GM12873 (cell line): Measurements from ENCODE around the gene EIF6.

ENCODE experiments used
- TF ChIP-seq, protein P1 (sequence below): IDR thresholded peaks from 2 replicates; pipeline ENCODE4 v1.5.1; 2012; ENCODE audit warnings: low read depth, mild to moderate bottlenecking, moderate library complexity, low read length, control low read depth; ENCODE audit not compliant: insufficient read depth; ENCODE audit errors: missing control alignments

The EIF6 gene

DNA sequence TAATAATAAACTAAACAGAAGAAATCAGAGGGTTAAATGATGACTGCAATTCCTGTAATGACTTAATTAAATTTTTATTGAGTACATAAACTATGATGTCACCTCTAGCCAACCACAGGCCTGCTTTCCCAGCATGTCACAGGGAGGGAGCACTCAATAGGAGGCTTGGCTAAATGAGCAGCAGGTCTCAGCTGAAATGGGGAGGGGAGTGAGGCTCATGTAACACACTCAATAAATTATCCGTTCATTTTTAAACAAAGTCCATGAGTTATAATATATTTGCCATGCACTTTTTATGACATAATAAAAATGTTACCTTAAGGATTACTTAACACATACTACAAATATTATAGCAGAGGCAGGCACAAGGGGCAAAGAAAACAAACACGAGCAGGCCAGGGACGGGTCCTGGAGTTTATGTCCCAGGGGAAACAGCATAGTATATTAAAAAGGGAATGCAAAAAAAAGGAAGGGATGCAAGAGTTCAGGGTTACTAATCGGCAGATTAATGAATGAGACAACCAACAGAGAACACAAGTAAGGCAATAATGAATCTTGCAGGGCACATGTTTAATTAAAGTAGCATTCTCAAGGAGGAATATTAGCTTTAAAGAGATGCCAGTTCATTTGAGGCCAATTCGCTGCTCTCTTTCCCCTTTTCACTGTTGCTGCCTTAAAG, 34.8 kb upstream of the EIF6 start:
- TF ChIP-seq, protein P1, sequence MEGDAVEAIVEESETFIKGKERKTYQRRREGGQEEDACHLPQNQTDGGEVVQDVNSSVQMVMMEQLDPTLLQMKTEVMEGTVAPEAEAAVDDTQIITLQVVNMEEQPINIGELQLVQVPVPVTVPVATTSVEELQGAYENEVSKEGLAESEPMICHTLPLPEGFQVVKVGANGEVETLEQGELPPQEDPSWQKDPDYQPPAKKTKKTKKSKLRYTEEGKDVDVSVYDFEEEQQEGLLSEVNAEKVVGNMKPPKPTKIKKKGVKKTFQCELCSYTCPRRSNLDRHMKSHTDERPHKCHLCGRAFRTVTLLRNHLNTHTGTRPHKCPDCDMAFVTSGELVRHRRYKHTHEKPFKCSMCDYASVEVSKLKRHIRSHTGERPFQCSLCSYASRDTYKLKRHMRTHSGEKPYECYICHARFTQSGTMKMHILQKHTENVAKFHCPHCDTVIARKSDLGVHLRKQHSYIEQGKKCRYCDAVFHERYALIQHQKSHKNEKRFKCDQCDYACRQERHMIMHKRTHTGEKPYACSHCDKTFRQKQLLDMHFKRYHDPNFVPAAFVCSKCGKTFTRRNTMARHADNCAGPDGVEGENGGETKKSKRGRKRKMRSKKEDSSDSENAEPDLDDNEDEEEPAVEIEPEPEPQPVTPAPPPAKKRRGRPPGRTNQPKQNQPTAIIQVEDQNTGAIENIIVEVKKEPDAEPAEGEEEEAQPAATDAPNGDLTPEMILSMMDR = no peak

DNA sequence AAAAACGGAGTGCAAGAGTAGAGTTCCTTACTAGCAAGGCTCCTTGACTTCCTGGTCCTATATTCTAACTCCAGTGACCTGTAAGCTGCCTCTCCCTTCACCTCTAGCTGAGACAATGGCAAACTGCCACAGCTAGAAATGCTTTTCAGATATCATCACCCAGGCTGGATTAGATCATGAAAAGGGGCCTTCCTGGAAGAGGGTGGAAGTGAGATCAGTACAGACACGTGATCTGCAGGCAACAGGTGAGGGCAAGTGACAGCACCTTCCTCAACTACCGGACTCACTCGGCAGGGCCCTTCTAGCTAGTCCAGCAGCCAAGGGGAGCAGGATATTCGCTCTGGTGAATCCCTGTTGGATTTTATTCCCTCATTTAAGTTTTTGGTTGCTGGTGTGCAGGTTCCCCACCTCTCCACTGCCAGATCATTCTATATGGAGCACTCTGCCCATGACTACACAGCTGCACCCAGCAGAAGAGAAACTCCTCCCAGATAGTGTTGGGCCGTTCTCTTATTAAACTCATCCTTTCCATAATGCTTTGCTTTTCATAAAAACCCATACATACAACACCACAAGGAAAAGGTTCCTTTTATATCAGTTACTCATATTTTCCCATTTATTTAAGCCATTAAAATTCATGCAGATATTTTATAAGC, 34.1 kb upstream of the EIF6 start:
- TF ChIP-seq, protein P1 = no peak

DNA sequence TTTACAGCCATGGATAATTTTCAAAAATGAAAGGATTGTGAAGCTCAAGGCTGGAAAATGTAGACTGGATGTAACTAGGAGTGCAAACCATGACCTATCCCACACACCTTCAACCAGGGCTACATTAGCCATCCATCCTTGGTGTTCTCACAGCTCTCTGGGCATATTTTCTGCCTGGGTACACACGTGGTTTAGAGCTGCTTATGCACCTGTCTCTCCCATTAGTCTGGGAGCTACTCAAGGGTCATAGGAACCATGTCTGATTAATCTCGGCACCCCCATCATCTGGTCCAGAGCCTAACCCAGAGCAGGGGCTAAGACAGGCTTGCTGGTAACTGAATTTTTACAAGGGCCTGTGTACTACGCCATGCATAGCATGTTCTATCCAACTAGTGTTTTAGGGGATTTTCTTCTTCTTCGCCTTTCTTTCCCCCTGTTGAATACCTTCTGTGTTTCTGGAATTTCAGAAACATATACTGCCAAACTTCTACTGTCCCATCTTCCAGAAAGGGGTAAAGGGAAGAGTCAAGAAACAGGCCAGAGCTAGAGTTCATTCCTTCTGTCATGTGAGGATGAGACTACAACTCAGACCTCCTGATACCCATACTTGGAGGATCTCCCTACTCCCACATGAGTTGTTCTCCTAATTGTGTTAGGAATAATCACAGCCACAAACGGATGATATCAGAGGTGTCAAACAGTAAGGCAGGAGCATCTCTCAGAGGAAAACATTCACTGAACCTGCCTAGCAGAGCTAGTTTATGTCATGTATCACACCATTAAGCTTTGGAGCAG, 33.0 kb upstream of the EIF6 start:
- TF ChIP-seq, protein P1 = no peak

DNA sequence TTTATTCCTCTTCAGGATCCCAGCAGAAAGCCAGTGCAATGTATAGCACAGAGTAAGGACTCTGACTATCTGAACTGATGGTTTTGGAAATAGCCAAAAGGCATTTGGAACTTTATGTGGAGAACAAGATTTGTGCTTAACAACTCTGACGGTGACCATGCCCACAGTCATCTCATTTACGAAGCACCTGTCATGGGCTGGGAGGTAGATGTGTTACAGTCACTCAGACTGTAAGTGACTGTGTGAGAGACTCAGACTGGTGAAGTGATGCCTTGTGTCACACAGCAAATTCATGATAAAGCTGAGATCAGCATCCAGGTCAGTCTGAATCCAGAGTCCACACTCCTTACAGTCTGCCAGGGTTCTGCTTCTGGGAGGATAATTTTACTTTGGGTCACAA, 31.5 kb upstream of the EIF6 start:
- TF ChIP-seq, protein P1 = no peak

DNA sequence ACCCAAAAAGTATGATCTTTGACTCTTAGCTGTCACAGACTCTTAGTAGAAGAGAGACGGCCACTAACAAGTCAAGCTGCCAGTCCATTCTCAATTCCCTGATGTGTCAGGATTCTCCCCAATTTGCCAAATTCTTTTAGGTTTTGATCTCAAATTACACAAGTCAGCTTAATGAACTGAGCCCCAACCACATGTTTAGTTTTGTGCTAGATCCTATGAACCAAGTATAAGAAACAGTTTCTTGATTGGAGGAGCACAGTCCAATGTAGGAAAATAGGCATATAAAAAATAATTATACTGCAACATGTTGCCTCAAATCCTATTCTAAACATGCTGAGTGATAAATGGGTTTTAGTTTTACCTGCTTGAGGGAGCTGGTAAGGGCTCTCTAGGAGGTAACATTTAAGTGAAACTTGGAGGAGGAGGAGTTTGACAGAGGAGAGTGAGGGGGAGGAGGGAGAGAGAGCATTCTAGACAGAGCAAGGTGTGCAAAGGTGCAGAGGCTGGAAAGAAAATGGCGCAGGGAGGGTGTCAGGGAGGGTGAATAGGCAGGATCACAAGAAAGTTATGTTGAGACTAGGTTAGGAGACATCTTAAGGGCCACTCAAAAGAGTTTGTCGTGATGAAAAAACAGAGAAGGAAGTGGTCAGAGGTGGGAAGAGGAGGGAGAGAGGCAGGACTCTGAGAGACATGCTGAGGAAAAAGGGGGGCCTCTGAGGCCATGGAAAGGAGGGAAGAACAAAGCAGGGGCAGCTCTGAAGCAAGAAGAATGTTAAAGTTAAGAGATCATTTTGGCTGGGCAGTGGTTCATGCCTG, 30.5 kb upstream of the EIF6 start:
- TF ChIP-seq, protein P1 = no peak

DNA sequence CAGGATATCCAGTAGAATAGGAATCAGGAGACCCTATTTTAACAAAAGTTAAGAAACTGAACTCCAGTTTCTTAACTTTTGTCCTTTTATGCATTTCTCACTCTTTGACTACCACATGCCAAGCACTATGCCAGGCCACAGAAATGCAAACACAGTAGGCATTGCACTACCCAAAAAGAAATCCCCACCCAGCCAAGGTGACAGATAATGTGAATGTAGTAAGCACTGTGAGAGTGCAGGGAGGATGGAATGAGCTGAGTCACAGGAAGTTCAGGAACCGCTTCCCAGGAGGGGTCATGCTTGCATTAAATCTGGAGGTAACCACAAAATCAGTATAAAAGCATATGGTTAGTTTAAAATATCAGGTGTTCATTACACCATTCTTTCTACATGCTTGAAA, 27.7 kb upstream of the EIF6 start:
- TF ChIP-seq, protein P1 = no peak
